Large intestine (tissue), 3 donors: ENCODE measurements around the gene HIP1R. TPM values are rescaled to one million over a fixed set of nuclear protein-coding genes. Genes with fewer than 3 reads are reported as not detected.

Experiments used
- DNase-seq, 2 donors: peaks; one replicate each; pipeline versions ENCODE4 v3.0.0 to v3.0.0-alpha.2; 2013
- H3K27ac ChIP-seq: one replicate; pipeline ENCODE4 v1.5.1; 2013; ENCODE audit warnings: low read length
- H3K27me3 ChIP-seq: 2 replicates; pipeline ENCODE4 v1.6.1; 2013; ENCODE audit warnings: low read length; ENCODE audit not compliant: control insufficient read depth, insufficient read depth
- H3K36me3 ChIP-seq: 2 replicates; pipeline ENCODE4 v1.6.1; 2013; ENCODE audit warnings: low read length; ENCODE audit not compliant: control insufficient read depth, insufficient read depth
- H3K4me1 ChIP-seq: one replicate; pipeline ENCODE4 v1.6.1; 2013; ENCODE audit warnings: low read length; ENCODE audit not compliant: control insufficient read depth, insufficient read depth
- H3K4me3 ChIP-seq: one replicate; pipeline ENCODE4 v1.5.1; 2013; ENCODE audit warnings: low read length
- H3K9me3 ChIP-seq: one replicate; pipeline ENCODE4 v1.6.1; 2013; ENCODE audit warnings: mild to moderate bottlenecking, low read depth, low read length, moderate library complexity; ENCODE audit not compliant: control insufficient read depth
- WGBS: methylation state at CpG from one replicate; pipeline ENCODE4 v1.1.5; 2013; ENCODE audit warnings: low lambda C conversion rate; ENCODE audit not compliant: insufficient coverage; 5-methylcytosine and 5-hydroxymethylcytosine counted together
- polyA plus RNA-seq: library from polyadenylated mRNA; unstranded; fragments of 120-200 nt; gene quantifications from one replicate; pipeline ENCODE4 v1.2.1, GENCODE V29; 2013

Gene HIP1R
- polyA plus RNA-seq, 1 donor, result 41.8 TPM

GRCh38 chr12:122878780-122879612, 43.7 kb downstream of the HIP1R start:
- Histone ChIP-seq H3K9me3 (no peaks in the 10 kb centered on the region), H3K36me3 (peaks cover 2% of the 10 kb centered on the region), H3K27ac (no peak overlapping the region), H3K4me3 (no peak overlapping the region), H3K4me1 (peaks cover 5% of the 10 kb centered on the region), H3K27me3 (no peaks in the 10 kb centered on the region)
- DNase-seq, result no peak
- no CpG with 5 or more reads among the region's 17 CpGs for WGBS

- Histone ChIP-seq H3K27me3 (no peaks in the 10 kb centered on the region), H3K36me3 (no peaks in the 10 kb centered on the region), H3K4me1 (peaks cover 9% of the 10 kb centered on the region), H3K9me3 (no peaks in the 10 kb centered on the region), H3K4me3 (no peak overlapping the region), H3K27ac (no peak overlapping the region)
- DNase-seq, result no peak
- WGBS, result no CpG with 5 or more reads among the region's 10 CpGs
Observed at GRCh38 chr12:122880155-122880667, 45.0 kb downstream of the HIP1R start.

- H3K27ac ChIP-seq, result no peak overlapping the region
- H3K4me3 ChIP-seq, result no peak overlapping the region
- H3K27me3 ChIP-seq, result no peaks in the 10 kb centered on the region
- no peaks in the 10 kb centered on the region for H3K9me3 ChIP-seq
- WGBS, result 60% methylated on average over 2 of the region's 8 CpGs
- H3K36me3 ChIP-seq, result no peaks in the 10 kb centered on the region
- DNase-seq, result no peak
- peaks cover 9% of the 10 kb centered on the region for H3K4me1 ChIP-seq
Observed at GRCh38 chr12:122880668-122881067, 45.4 kb downstream of the HIP1R start.

- no peak for DNase-seq
- Histone ChIP-seq H3K4me1 (peaks cover 29% of the 10 kb centered on the region), H3K9me3 (no peaks in the 10 kb centered on the region), H3K36me3 (no peaks in the 10 kb centered on the region), H3K4me3 (no peak overlapping the region), H3K27me3 (no peaks in the 10 kb centered on the region), H3K27ac (no peak overlapping the region)
- 100% methylated on average over 2 of the region's 11 CpGs for WGBS
Observed at GRCh38 chr12:122882908-122883558, 47.8 kb downstream of the HIP1R start.

- Histone ChIP-seq H3K27me3 (no peaks in the 10 kb centered on the region), H3K36me3 (no peaks in the 10 kb centered on the region), H3K9me3 (no peaks in the 10 kb centered on the region), H3K27ac (peak overlapping the region; percentile 3), H3K4me1 (peaks cover 41% of the 10 kb centered on the region), H3K4me3 (no peak overlapping the region)
- 70% methylated on average over 2 of the region's 6 CpGs for WGBS
- no peak for DNase-seq
Observed at GRCh38 chr12:122884091-122884826, 49.0 kb downstream of the HIP1R start.

- Histone ChIP-seq H3K27me3 (no peaks in the 10 kb centered on the region), H3K9me3 (no peaks in the 10 kb centered on the region), H3K27ac (no peak overlapping the region), H3K36me3 (no peaks in the 10 kb centered on the region), H3K4me3 (no peak overlapping the region), H3K4me1 (peaks cover 44% of the 10 kb centered on the region)
- no peak for DNase-seq
- 90% methylated on average over 2 of the region's 4 CpGs for WGBS
Observed at GRCh38 chr12:122884860-122885259, 49.6 kb downstream of the HIP1R start.

- Histone ChIP-seq H3K4me3 (no peak overlapping the region), H3K27ac (peak overlapping the region; percentile 90), H3K27me3 (no peaks in the 10 kb centered on the region), H3K4me1 (peaks cover 50% of the 10 kb centered on the region), H3K36me3 (no peaks in the 10 kb centered on the region), H3K9me3 (no peaks in the 10 kb centered on the region)
- no peak for DNase-seq
- no CpG with 5 or more reads among the region's 8 CpGs for WGBS
Observed at GRCh38 chr12:122886161-122886560, 50.9 kb downstream of the HIP1R start.

- WGBS, result 36% methylated on average over 4 of the region's 10 CpGs
- no peak overlapping the region for H3K4me3 ChIP-seq
- no peaks in the 10 kb centered on the region for H3K36me3 ChIP-seq
- H3K9me3 ChIP-seq, result no peaks in the 10 kb centered on the region
- peaks cover 59% of the 10 kb centered on the region for H3K4me1 ChIP-seq
- no peaks in the 10 kb centered on the region for H3K27me3 ChIP-seq
- DNase-seq, result peak in 1 of 2 donors; percentile 78
- H3K27ac ChIP-seq, result peak overlapping the region; percentile 90
Observed at GRCh38 chr12:122886851-122887818, 51.9 kb downstream of the HIP1R start.

- H3K4me1 ChIP-seq, result peaks cover 65% of the 10 kb centered on the region
- no peak for DNase-seq
- 86% methylated on average over 1 of the region's 5 CpGs for WGBS
Observed at GRCh38 chr12:122887819-122888212, 52.6 kb downstream of the HIP1R start.

More at GRCh38 chr12:122887819-122888212, 52.6 kb downstream of the HIP1R start:
- peak overlapping the region; percentile 90 for H3K27ac ChIP-seq
- no peaks in the 10 kb centered on the region for H3K27me3 ChIP-seq
- no peak overlapping the region for H3K4me3 ChIP-seq
- H3K36me3 ChIP-seq, result no peaks in the 10 kb centered on the region
- H3K9me3 ChIP-seq, result no peaks in the 10 kb centered on the region
